DND-41 (cell line): ENCODE results near the gene PLXNA3.

Experiments used
- CTCF ChIP-seq: IDR thresholded peaks from 2 replicates; pipeline ENCODE4 v1.5.1; 2012; ENCODE audit warnings: borderline replicate concordance, low read length, moderate library complexity, mild to moderate bottlenecking; ENCODE audit not compliant: poor library complexity, severe bottlenecking; ENCODE audit errors: extremely low read depth
- EZH2 ChIP-seq: IDR thresholded peaks from 3 replicates; pipeline ENCODE4 v1.6.1; 2012; ENCODE audit warnings: borderline replicate concordance, low read depth, mild to moderate bottlenecking, moderate library complexity, low read length, inconsistent platforms; ENCODE audit not compliant: severe bottlenecking

- no peak for TF ChIP-seq CTCF
- TF ChIP-seq EZH2 = no peak
Observed at GRCh38 chrX:154426916-154427770, 30.9 kb upstream of the PLXNA3 start.
